ENCODE results near the gene YPEL4.
"Not testable (repeated sequence)": the region's sequence is repeated elsewhere in the genome, so short reads cannot be mapped to it uniquely, and the experiment has no call there.

Gene YPEL4

GRCh38 chr11:57649826-57650738 is at the start of gene YPEL4:
YPEL4 (minus strand) TSS chr11:57649912; CDS start chr11:57647107, 2,805 bp downstream.
- DNase-seq (ENCODE audit: low read depth), result peak; percentile 42

DNA sequence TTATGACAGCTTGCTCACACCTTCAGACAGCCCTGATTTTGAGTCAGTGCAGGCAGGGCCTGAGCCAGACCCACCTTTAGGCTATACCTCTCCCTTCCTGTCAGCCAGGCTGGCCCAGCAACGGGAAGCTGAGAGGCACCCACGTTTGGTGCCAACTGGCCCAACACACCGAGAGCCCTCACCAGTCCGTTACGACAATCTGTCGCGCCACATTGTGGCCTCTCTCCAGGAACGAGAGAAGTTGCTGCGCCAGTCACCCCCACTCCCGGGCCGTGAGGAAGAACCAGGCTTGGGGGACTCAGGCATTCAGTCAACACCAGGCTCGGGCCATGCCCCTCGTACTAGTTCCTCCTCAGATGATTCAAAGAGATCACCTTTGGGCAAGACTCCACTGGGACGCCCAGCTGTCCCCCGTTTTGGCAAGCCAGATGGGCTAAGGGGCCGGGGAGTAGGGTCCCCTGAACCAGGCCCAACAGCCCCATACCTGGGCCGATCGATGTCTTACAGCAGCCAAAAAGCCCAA is 49.2 kb upstream of the YPEL4 start:
- DNase-seq (ENCODE audit: low read depth), result no peak

- DNase-seq (ENCODE audit: low read depth), result not testable (repeated sequence)
Observed at GRCh38 chr11:57690474-57690873, 40.8 kb upstream of the YPEL4 start.

DNA sequence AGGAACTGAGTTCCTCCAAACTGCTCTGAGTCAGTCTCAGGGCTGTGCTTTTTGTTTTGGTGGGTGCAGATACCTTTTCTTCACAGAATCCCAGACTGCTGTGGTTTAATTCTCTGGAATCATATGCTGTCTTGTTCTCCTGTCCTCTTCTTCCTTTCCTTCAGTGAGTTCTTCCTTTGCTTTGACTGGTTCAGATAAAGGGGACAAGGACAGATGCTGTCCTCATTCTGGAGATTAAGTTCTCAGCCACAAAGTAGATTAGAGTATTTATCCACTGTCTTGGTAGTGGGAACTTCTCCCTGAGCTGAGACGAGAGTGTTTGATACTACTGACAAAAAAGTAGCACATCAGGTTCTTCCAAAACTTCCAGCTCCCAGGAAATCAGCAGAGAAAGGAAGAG is 31.5 kb upstream of the YPEL4 start:
- no peak for DNase-seq (ENCODE audit: low read depth)

DNA sequence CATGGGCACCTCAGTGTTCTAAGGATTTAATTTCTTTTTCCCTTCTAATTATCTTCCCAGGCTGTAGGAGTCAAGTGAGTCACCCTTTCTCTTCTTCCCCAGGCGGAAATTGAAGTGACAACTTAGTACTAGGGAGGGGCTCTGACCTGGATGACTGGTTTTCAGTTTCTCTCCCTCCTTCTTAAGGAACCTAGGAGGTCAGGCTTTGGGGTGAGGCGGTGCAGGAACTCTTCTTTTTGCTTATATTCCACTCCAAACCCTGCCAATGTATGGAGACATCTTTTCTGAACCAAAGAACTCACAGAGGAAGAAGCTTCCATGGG is 30.8 kb upstream of the YPEL4 start:
- DNase-seq (ENCODE audit: low read depth), result no peak

- no peak for DNase-seq (ENCODE audit: low read depth)
Observed at GRCh38 chr11:57679396-57679795, 29.7 kb upstream of the YPEL4 start.

DNA sequence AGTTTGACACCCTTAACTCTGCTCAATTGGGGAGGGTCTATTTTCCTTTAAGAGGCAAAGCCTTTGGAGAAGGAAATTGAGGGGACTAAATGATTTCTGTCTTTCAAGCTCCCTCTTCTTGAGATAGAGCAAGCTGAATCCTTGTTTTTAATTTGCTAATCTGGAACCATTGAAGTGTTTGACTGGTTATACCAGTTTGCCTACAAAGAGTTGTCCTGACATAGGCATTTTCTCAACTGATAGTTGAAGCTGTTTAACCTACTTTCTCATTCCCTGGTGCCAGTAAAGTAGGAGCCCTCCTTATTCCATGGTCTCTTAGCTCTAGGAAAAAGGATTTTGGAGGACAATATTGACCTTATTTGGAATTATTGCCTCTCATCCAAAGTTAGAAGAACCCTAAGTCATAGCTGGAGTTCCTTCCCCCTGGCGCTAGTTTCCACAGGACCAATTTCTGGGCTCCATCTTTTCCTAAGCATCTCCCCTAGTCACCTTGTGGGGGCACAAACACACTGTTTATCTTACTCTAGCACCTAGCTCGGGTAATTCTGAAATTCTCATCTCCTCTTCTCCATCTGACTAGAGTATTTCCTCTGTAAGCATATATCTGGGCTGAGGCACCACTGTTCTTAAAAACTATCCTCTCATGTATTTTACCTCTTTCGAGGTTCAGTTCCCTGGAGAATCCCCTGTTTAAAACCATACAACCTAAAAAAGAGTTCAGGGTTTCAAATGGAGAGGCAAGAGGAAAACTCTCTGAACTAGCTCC is 25.6 kb upstream of the YPEL4 start:
- DNase-seq (ENCODE audit: low read depth), result no peak

- DNase-seq (ENCODE audit: low read depth), result no peak
Observed at GRCh38 chr11:57674251-57674650, 24.5 kb upstream of the YPEL4 start.

DNA sequence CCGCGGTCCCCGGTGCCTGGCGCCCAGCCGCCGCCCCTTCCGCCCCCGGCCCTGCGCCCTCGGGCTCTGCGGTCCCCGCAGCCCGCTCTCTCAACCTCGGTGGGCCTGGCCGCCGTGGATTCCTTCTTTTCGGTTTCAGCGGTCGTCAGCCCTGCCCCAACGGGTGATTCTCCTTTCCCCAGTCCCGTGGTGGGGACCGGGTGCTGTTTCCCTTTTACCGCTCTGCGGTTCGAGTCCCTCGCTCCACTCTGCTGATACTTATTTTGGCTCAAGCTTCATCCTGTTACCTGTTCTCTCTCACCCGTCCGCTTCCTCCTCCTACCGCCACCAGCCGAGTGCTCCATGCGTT is 18.7 kb upstream of the YPEL4 start:
- no peak for DNase-seq (ENCODE audit: low read depth)

DNA sequence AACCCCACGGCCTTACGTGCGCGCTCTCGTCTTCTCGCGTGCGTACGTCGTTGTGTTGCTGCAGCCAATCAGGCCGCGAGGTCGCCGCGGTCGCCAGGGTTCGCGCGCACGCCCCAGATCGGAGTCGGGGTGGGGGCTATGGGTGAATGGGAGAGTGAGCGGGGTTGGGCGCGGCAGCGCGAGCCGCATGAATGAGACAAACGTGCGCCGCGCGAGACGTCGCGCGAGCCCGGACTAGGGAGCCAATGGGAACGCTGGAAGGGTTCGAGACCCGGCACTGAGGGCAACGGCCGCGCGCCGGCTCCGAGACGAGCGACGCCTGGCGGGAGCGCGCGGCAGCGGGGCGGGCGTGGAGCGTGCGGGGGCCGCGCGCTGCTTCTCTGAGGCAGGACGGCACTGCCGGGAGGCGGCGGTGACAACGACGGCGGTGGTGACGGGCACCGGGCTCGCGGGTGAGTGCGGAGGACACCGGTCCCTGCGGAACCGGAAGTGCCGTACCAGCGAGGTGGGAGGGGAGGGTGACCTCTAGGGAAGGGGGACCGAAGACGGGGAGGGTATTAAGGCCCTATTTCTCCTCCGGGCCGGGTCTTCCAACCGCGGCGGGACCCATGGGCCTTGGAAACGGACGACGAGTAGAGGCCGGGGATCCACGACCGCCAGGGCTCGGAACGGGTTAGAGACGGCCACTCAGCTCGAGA is 18.2 kb upstream of the YPEL4 start, which contains the start of gene ZDHHC5:
Gene ZDHHC5 (plus strand): TSS at position 379 of the 698 bp plus-strand sequence. CDS start 4,977 bp downstream, outside the sequence.
- peak; percentile 97 for DNase-seq (ENCODE audit: low read depth)

GRCh38 chr11:57667117-57667735 is 17.5 kb upstream of the YPEL4 start:
- DNase-seq (ENCODE audit: low read depth), result peak; percentile 80

- DNase-seq (ENCODE audit: low read depth), result no peak
Observed at GRCh38 chr11:57663975-57664374, 14.3 kb upstream of the YPEL4 start.

- DNase-seq (ENCODE audit: low read depth), result no peak
Observed at GRCh38 chr11:57662893-57663292, 13.2 kb upstream of the YPEL4 start.

- DNase-seq (ENCODE audit: low read depth), result no peak
Observed at GRCh38 chr11:57659669-57660068, 10.0 kb upstream of the YPEL4 start.

GRCh38 chr11:57658023-57658361 is 8.3 kb upstream of the YPEL4 start:
- no peak for DNase-seq (ENCODE audit: low read depth)

DNA sequence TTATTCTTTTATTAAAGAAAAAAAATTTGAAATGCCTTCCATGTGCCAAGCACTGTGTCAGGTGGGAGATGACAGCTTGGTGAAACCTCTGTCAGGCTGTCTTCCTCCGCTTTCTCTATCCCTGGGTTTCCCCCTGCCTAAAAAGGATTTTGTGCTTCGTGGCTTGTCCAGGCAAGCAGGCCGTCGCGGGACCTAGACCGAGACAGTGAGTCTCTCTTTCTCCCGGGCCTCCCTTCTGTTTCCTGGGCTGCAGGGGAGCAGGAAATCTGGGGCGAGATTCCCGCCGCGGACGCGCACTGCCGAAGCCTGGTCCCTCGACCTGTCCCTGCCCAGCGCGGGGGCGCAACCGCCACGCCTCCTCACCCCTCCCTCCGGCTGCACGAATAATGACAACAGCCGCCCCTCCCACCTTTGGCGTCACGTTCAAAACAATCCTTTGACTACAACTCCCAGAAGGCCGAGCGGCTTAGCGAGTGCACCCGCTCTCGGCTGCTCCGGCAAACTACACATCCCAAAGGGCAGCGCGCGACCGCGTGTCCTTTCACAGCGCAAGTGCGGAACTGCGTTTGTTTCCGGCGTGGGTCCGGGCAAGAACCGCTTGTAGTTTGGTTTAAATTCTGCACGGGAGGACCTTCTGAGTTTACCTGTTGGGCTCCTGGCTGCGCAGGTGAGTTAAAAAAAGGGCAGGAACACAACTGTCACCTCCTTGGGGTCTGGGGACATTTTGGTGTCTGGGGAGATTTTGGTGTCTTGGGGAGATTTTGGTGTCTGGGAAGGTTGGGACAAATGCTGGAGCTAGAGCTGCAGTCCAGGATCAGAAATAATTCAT is 7.7 kb upstream of the YPEL4 start, which contains the start of gene CLP1:
Gene CLP1 (plus strand): TSS at position 569 of the 829 bp plus-strand sequence. CDS start 1,715 bp downstream, outside the sequence.
- DNase-seq (ENCODE audit: low read depth), result peak; percentile 99

DNA sequence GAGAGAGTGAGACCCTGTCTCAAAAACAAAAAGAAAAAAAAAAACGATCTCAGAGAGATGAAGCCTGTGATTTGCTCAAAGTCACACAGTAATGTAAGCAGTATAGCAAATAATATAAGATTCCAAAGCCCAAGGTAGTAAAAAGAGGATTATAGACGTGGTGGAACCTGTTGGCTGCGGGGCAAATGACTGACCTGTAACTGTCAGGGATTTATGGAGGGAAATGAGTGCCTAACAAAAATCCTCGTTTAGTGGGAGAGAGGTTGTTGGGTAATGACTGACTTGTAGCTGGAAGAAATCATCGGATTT is 7.1 kb upstream of the YPEL4 start:
- no peak for DNase-seq (ENCODE audit: low read depth)

DNA sequence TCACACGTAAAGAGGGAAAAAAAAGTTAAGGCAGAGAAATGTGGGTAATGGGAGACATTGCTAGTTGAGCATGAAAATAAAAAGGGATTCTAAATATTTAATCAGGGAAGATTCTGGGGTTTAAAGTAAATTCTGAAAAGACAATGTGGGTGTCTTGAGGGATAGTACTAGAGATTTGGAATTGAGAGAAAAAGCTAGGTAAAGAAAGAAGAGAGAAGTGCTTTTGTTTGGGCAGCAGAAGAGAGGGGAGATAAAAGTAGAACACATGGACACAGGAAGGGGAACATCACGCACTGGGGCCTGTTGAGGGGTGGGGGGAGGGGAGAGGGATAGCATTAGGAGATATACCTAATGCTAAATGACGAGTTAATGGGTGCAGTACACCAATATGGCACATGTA is 3.5 kb upstream of the YPEL4 start:
- DNase-seq (ENCODE audit: low read depth), result no peak

DNA sequence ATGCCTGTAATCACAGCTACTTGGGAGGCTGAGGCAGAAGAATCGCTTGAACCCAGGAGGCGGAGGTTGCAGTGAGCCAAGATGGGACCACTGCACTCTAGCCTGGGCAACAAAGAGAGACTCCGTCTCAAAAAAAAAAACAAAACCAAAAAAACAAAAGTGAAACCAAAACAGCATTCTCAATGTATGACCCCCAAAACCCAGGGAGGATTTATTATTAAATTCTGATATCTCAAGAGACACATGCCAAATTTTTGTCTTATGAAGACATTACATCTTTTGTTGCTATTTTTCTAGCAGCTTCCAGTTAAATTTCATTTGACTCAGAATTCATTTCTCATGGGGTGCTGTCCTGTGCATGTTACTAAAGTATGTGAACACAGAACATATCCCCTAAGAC is 3.0 kb upstream of the YPEL4 start:
- DNase-seq (ENCODE audit: low read depth), result no peak

DNA sequence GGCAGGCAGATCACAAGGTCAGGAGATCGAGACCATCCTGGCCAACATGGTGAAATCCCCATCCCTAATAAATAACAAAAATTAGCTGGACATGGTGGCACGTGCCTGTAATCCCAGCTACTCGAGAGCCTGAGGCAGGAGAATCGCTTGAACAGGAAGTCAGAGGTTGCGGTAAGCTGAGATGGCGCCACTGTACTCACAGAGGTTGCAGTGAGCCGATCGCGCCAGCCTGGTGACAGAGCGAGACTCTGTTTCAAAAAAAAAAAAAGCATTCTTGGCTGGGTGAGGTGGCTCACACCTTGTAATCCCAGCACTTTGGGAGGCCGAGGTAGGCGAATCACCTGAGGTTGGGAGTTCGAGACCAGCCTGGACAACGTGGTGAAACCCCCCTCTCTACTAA is 2.5 kb upstream of the YPEL4 start:
- not testable (repeated sequence) for DNase-seq (ENCODE audit: low read depth)

DNA sequence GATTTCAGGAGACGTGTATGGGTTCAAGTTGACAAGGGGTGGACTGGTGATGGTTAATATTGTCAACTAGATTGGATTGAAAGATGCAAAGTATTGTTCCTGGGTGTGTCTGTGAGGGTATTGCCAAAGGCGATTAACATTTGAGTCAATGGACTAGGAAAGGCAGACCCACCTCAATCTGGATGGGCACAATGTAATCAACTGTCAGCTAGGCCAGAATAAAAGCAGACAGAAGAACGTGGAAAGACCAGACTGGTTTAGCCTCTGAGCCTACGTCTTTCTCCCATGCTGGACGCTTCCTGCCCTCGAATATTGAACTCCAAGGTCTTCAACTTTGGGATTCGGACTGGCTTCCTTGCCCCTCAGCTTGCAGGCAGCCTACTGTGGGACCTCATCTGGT is 1.7 kb upstream of the YPEL4 start:
- no peak for DNase-seq (ENCODE audit: low read depth)
